ENCODE results near the gene RCAN3.

RCAN3 gene

DNA sequence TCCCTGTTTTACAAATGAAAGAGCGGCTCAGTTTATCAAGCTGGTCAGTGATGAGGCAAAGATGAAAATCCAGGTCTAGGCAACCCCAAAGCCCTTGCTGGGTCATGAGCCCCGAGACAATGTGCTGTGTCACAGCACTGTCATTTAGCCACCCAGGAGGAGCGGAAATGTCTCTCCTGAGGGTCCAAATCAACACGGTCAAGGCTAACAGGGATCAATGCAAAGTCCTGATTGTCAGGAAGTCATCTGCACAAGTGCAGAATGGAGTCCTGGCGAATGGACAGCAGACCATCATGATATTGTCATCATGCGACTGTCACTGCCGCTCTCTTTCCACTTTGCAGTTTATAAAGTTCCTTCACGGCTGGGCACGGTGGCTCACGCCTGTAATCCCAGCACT is 83.5 kb downstream of the RCAN3 start:
- no peak for DNase-seq

DNA sequence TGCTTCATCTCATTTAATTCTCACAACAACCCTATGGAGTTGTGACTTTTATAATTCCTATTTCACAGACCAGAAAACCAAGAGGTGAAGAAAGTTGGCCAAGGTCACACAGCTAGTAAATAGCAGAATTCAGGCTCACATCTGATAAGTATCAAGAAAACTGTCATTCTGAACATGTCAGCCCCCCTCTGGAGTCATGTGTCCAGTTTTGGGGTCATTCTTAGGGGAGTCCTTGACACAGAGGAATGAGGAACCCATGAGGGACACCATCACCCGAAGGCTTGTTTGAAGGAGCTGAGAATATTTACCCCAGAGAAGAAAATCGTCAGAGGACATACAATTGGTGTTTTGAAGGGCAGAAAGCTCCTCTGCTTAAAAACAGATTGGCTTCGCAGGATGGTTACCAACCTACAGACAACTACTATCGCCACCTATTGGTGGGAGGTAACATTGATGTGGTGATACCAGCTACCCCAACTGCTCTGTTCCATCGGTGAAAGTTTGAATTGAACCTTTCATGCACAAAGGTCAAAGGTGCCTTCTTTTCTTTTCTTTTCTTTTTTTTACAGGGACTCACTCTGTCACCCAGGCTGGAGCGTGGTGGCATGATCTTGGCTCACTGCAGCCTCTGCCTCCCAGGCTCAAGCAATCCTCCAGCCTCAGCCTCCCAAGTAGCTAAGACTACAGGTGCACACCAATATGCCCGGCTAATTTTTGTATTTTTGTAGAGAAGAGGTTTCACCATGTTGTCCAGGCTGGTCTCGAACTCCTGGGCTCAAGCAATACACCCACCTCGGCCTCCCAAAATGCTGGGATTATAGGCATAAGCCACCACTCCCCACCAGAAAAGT is 84.6 kb downstream of the RCAN3 start:
- DNase-seq = peak; percentile 42

DNA sequence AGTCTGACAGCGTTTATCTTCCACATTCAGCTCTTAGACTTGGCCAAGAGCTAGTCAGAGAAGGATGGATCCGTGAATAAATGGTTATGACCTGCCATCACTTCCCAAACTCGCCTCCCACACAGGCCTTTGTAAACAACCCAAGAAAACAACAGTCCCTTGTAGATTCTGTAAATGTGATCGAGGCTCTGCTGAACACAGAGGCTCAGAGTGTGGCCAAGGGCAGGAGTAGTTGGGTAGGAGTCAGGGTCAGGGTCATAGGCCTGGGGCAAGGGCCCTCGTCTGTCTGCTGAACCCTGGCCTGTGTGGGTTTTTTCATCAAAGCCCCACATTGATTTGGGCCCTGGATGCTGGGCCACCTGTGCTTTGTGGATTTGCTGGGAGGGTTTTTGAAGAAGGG is 85.9 kb downstream of the RCAN3 start:
- DNase-seq = no peak

DNA sequence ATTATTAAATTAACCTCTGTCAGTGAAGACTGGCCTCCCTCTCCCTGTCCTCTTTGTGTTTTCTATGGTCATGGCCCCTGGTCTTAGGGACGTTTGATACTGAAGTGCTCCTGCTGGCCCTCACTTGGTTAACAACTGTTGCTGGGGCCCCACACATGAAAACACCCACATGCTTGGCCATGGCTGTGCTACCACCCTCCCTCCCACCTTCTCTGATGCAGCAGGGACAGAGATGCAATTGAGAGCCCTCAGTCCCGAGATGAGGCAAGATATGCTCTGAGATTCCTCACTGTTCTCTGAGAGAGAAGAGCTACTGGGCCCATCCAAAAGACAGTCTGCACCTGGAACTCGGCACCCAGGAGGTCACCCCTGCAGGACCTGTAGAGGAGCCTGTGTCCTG is 86.6 kb downstream of the RCAN3 start:
- no peak for DNase-seq
